NCI-H187 (cell line): ENCODE measurements around the gene NUP210L.

Source experiments
- DNase-seq, 2 experiments: peaks; one replicate each; lab custom pipeline; 2025; lab: John Stamatoyannopoulos, UW

Gene NUP210L

GRCh38 chr1:153944005-153944826 lies 210.7 kb downstream of the NUP210L start:
- no peak for DNase-seq

GRCh38 chr1:153942766-153943549 lies 211.9 kb downstream of the NUP210L start:
- DNase-seq: no peak
